Right lobe of liver (tissue), 5 donors: ENCODE results near the gene ARHGAP27. TPM values are rescaled to one million over a fixed set of nuclear protein-coding genes. Genes with fewer than 3 reads are reported as not detected.

Experiments
- total RNA-seq, 6 experiments: library from RNA; depleted of rRNA in 2 of 6; stranded (reverse); fragments of >200 nt in 2 of 6; fragmentation: NEBNext Ultra II Directional in 3 of 6; extraction: Animal tissue kit (Norgen Biotek cat#: 25700) in 3 of 6; gene quantifications; one replicate each; pipeline versions ENCODE4 v1.1.0 to v1.2.4, GENCODE V29; 2016 to 2023
- donor health status: DM: no; HTN: no; CAD: no.
- donor health status: DM: no; HTN: no; CAD: no.
- donor health status: DM: no; HTN: yes; CAD: no.
- donor health status: DM: no; HTN: yes; CAD: no.

ARHGAP27 gene
- total RNA-seq, 6 experiments from 2014 or later, result 4.9 to 9.3 (median 6.8) TPM

Other genes starting within 250 kb of the ARHGAP27 start
- 1 to 10 TPM; 3.7 to 10.0 (median 5.1) TPM for gene FMNL1, start 211.0 kb downstream of the ARHGAP27 start, total RNA-seq
- not detected for gene SPATA32, start 170.8 kb downstream of the ARHGAP27 start, total RNA-seq
- 1 to 10 TPM; 4.8 to 7.8 (median 6.3) TPM for gene MAP3K14, start 115.8 kb downstream of the ARHGAP27 start, total RNA-seq
- 10 to 100 TPM; 11.9 to 27.5 (median 23.1) TPM for gene PLEKHM1, start 57.9 kb upstream of the ARHGAP27 start, total RNA-seq